Measurements from ENCODE around the gene MPI. TPM values are rescaled to one million over a fixed set of nuclear protein-coding genes. Genes with fewer than 3 reads are reported as not detected.
"Not testable (repeated sequence)": the region's sequence is repeated elsewhere in the genome, so short reads cannot be mapped to it uniquely, and the experiment has no call there.

Gene MPI
- total RNA-seq, 1 donor from 2014 or later = 57.3 TPM

GRCh38 chr15:74890665-74890960, 771 bp downstream of the MPI start:
- DNase-seq (ENCODE audit: low read depth, low spot score) = no peak

- no peak for DNase-seq (ENCODE audit: low read depth, low spot score)
These were observed 1.6 kb downstream of the MPI start for GRCh38 chr15:74891469-74891868.

- DNase-seq (ENCODE audit: low read depth, low spot score) = no peak
These were observed 2.5 kb downstream of the MPI start for GRCh38 chr15:74892313-74892712.

- DNase-seq (ENCODE audit: low read depth, low spot score) = no peak
These were observed 3.1 kb downstream of the MPI start for GRCh38 chr15:74892931-74893330.

- DNase-seq (ENCODE audit: low read depth, low spot score) = no peak
These were observed 3.8 kb downstream of the MPI start for GRCh38 chr15:74893627-74894026.

GRCh38 chr15:74894383-74894782, 4.5 kb downstream of the MPI start:
- not testable (repeated sequence) for DNase-seq (ENCODE audit: low read depth, low spot score)

GRCh38 chr15:74895830-74896229, 6.0 kb downstream of the MPI start:
- DNase-seq (ENCODE audit: low read depth, low spot score) = no peak

- DNase-seq (ENCODE audit: low read depth, low spot score) = no peak
These were observed 6.5 kb downstream of the MPI start for GRCh38 chr15:74896316-74896715.

- no peak for DNase-seq (ENCODE audit: low read depth, low spot score)
These were observed 7.5 kb downstream of the MPI start for GRCh38 chr15:74897300-74897701.

GRCh38 chr15:74901612-74902063, 11.8 kb downstream of the MPI start:
- DNase-seq (ENCODE audit: low read depth, low spot score) = no peak

- no peak for DNase-seq (ENCODE audit: low read depth, low spot score)
These were observed 12.6 kb downstream of the MPI start for GRCh38 chr15:74902295-74903075.

GRCh38 chr15:74903676-74904075, 13.8 kb downstream of the MPI start:
- DNase-seq (ENCODE audit: low read depth, low spot score) = no peak

- DNase-seq (ENCODE audit: low read depth, low spot score) = no peak
These were observed 14.5 kb downstream of the MPI start for GRCh38 chr15:74904190-74904805.

- DNase-seq (ENCODE audit: low read depth, low spot score) = no peak
These were observed 16.2 kb downstream of the MPI start for GRCh38 chr15:74906067-74906449.

GRCh38 chr15:74906450-74907162, 16.8 kb downstream of the MPI start, which contains the start of gene FAM219B:
Gene FAM219B (minus strand): TSS chr15:74906851. CDS start chr15:74906800, 51 bp downstream.
- DNase-seq (ENCODE audit: low read depth, low spot score) = peak; percentile 44

GRCh38 chr15:74907163-74907870, 17.5 kb downstream of the MPI start:
- DNase-seq (ENCODE audit: low read depth, low spot score) = no peak

GRCh38 chr15:74908635-74909034, 18.8 kb downstream of the MPI start:
- no peak for DNase-seq (ENCODE audit: low read depth, low spot score)

GRCh38 chr15:74913041-74913440, 23.2 kb downstream of the MPI start:
- no peak for DNase-seq (ENCODE audit: low read depth, low spot score)

- not testable (repeated sequence) for DNase-seq (ENCODE audit: low read depth, low spot score)
These were observed 24.0 kb downstream of the MPI start for GRCh38 chr15:74913799-74914198.

GRCh38 chr15:74917676-74918075, 27.8 kb downstream of the MPI start:
- DNase-seq (ENCODE audit: low read depth, low spot score) = no peak

- no peak for DNase-seq (ENCODE audit: low read depth, low spot score)
These were observed 30.6 kb downstream of the MPI start for GRCh38 chr15:74920456-74920855.

- no peak for DNase-seq (ENCODE audit: low read depth, low spot score)
These were observed 34.7 kb downstream of the MPI start for GRCh38 chr15:74924525-74924924.
